Stimulated activated CD4-positive, alpha-beta T cell treated with anti-CD3 and anti-CD28 coated beads, Interleukin-4, amount 100 ng/mL, for 4 hours (primary cell): ENCODE data around the gene NKAIN4.

Experiments
- DNase-seq, 2 experiments: peaks; one replicate each; pipeline ENCODE4 v3.0.0-alpha.2; 2020

The NKAIN4 gene

DNA sequence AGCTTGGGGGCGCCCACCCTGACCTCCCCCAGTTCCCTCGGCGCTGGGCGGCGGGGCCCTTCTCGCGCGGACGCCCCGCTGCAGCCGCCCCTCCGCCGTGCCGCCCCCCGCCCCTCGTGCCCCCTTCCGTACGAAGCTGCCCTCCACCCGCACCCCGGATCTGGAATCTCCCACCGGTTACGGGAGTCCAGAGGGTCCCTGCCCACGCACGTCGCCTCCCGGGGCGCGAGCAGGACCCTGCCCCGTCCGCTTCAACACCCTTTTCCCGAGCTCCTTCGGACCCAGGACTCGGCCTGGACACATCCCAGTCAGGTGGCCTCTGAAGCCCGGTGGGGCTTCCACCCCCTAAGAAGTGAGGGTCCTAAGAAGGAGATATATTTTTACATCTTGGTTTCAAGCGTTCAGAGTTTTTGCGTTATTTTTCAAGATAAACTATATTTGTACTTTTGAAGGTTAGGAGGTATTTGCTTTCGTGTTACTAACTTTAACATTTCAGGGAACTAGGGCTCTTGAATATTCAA lies 18.9 kb upstream of the NKAIN4 start:
- no peak for DNase-seq

GRCh38 chr20:63272105-63273058 lies 18.1 kb upstream of the NKAIN4 start, which contains the start of gene ARFGAP1:
Gene ARFGAP1 (plus strand): TSS chr20:63272813. CDS start chr20:63275581, 2,768 bp downstream.
- peak; percentile 88 for DNase-seq

- DNase-seq = no peak
Measured at GRCh38 chr20:63270606-63271325, 16.5 kb upstream of the NKAIN4 start.

GRCh38 chr20:63269724-63270123 lies 15.5 kb upstream of the NKAIN4 start:
- DNase-seq = no peak

DNA sequence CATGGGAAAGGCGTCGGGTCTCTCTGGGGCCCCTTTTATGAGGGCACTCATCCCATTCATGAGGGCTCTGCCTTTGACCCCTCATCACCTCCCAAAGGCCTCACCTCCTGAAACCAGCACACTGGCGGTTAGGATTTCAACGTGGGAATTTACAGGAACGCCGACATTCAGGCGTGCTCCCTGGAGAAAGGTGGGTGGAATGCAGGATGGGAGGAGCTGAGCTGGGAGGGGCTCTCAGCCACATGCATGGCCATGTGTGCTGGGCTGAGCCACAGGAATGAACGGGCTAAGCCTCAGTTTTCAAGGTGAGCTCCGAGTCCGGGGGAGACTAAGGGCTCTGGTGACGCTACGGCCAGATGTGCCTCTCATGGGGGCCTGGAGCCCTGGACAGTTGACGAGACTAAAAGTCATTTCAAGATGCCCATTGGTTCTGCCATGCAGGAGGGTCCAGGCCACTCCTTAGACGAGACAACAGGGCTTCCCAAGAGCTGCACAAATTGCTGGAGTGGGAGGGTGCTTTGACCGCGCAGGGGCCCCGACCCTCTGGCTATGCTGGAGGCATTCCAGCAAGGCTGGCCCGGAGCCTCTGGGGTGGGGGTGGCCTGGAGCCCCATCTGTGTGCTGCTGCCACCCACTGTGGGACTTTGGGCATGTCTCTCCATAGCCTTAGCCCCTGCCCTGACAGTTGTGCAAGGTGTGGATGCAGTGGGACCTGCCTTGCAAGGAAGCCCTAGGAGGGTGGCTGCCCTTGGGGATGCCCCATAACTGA lies 14.6 kb upstream of the NKAIN4 start:
- no peak for DNase-seq

GRCh38 chr20:63268256-63268655 lies 14.0 kb upstream of the NKAIN4 start:
- DNase-seq = no peak

DNA sequence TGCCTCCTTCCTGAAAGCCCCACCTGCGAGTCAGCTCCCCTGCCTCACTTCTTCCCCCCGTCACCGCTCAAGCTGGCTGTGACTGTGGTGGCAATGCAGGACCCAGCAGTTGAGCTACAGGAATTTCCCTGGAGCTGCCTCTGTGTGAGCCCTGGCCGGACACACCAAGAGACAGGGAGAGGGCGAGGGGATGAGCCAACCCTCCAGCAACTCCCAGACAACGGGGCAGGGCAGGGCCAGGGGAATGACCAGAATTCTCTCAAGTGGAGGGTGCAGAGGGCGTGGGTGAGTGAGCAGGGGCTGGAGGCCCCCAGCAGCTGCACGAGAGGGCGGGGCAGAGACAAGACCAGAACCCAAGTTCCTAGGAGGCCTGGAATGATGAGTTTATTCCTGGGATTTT lies 13.4 kb upstream of the NKAIN4 start:
- DNase-seq = no peak

GRCh38 chr20:63265891-63266515 lies 11.7 kb upstream of the NKAIN4 start:
- DNase-seq = no peak

GRCh38 chr20:63264519-63264918 lies 10.3 kb upstream of the NKAIN4 start:
- no peak for DNase-seq

DNA sequence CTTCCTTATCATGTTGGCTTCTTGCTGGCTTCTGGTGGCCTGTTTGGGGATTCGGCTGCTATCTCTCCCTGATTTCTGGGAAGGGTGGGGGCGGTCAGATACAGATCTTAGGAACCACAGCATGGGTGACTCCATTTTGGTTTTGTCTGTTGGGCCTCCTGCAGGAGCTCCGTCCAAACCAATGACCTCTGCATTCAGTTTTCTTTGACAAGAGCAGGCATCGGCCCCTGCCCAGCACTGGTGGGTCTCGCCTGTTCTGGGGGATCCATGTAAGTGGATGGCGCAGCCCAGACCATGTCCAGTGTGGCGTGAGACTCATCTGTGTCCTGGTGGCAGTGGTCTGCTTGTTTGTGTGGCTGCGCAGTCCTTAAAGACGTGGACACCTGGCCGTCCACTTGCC lies 9.7 kb upstream of the NKAIN4 start:
- no peak for DNase-seq

DNA sequence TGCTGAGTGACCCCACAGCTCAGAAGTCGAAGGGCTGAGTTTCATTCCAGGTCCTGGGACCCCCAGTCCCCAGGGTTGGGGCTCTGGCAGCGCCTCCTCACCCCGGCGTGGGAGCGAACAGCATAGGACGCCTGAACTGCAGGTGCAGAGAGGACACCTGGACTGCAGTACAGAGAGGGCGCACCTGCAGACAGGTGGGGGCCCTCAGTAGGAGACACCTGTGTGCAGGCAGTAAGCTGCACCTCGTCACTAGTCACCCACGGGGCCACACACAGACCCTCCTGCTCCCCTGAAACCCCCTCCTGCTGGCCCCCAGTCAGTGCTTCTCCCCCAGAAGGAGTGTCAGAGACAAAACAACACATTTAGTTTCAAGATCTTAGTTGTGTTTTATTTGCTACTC lies 8.6 kb upstream of the NKAIN4 start:
- no peak for DNase-seq

- DNase-seq = no peak
Measured at GRCh38 chr20:63261795-63262528, 7.7 kb upstream of the NKAIN4 start.

DNA sequence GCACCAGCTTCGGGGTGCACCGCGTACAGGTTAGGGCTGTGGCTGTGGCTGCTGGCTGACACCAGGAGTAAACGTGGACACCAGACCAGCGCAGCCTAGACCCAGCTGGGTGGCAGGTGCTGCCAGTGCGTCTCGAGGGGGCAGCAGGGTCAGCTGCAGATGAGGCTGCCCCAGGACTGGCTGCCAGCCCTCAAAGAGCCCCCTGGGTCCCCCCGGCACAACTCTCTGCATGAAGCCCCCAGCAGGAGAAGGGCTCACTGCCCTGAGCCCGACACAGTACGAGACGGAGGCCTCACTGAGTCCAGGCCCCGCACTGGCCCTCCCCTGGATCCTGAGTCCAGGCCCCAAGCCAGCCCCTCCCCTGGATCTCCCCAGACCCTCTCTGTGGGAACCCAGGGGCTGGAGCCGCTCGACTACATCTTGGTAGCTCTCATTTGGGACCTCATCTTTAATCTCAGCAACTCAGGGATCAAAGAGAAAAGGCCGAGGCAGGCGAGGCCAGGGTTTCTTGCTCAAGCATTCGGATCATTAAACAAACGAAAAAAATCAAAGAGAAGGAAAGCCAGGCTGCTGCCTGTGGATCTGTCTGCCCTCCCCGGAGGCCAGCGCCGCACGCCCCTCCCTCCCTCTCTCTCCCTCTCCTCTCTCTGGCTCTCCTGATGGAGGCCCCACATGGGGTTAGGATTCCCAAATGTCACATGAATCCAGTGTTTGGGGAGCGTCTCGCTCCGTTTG lies 7.0 kb upstream of the NKAIN4 start:
- DNase-seq = no peak

GRCh38 chr20:63260521-63260920 lies 6.3 kb upstream of the NKAIN4 start:
- no peak for DNase-seq

DNA sequence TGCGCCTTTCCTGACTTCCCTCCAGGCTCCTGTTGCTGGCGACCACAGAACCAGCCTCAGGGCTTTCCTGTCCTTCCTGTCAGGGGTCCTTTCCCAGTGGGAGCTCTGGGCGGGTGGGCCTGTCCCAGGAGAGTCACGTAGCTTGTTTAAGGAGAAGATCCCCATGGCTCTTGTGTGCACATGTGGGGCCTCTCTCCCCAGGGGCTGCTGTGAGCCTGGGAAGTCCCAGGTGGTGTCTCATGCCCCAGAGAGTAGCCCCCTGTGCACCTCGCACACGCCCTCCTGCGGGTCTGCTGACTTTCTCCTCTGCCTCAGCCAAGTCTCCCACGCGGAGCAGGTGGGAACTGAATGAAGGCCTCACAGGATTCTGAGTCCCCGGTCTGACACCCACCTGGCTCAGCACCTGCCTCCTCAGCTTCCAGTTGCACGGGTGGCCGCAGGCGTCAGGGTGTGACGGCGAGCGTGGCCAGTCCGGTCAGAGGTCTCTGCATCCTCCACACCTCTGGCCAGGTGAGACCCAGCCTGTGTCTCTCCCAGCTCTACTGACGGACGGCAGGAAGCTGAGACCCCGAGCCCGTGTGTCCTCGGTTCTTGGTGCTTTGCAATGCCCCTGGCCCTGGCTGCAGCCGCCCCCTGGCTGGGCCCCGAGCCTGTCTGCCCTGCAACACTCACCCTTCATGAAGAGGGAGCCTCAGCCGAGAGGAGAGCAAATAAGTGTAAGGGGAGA lies 5.6 kb upstream of the NKAIN4 start:
- DNase-seq = no peak

DNA sequence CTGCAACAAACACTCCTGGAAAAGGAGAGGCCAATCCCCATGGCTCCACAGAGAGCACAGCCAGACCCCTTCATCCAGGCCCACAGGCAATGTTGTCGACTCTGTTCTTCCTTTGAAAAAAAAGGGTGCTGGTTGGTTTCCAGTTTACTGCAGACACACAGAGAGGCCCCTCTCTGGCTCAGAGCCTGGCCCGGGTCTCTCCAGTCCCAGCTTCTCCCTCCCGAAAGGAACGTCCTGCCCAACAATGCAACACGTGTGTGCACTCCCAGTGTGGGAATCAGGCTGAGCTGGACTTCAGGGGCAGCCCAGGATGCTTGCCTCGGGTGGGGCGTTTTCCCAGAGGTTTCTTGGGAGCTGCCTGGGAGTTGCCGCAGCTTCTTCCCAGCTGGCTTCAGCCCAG lies 4.5 kb upstream of the NKAIN4 start:
- DNase-seq = no peak

DNA sequence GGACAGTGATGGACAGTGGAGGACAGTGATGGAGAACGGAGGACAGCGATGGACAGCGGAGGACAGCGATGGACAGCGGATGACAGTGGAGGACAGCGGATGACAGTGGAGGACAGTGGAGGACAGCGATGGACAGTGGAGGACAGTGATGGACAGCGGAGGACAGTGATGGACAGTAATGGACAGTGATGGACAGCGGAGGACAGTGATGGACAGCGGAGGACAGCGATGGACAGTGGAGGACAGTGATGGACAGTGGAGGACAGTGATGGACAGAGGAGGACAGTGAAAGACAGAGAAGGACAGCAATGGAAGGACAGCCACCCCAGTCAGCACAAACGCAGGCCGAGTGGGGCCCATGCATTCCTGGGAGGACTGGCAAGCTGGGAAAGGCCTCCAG lies 3.4 kb upstream of the NKAIN4 start:
- DNase-seq = no peak

GRCh38 chr20:63256954-63257353 lies 2.7 kb upstream of the NKAIN4 start:
- no peak for DNase-seq

DNA sequence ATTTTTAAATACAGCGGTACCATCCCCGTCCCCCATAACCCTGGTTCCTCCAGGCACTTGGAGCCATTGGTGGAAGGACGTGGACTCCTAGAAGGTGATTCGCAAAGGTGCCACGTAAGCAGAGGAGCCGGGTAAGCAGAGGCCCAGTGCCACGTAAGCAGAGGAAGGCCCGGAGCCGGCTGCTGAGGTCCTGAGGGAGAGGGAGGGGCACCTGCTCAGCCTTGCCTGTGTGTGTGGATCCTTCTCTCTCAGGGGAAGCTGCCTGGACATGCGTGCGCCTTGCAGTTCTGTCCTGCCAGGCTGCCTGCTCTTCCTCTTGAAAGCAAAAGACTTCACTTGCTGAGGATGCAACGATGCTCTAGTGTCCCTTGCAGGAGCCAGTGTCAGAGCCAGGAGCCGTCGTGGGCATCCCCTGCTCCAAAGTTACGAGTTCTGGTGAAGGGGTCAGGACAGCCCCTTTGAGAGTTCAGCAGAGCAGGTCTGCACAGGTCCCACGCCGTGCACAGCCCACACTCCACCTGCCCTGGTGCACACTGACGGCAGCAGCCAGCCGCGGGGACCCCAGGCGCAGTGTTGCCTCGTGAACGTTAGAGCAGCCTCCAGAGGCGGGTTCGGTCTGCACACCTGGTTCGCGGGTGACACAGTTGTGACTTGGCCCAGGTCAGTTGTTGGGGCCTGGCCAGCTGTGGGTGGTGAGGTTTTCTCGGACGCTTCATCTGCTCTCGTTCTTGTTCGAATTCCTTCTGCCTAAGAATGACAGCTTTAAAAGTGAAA lies 1.9 kb upstream of the NKAIN4 start:
- DNase-seq = no peak
